ENCODE data around the gene ROBO1.

DNA sequence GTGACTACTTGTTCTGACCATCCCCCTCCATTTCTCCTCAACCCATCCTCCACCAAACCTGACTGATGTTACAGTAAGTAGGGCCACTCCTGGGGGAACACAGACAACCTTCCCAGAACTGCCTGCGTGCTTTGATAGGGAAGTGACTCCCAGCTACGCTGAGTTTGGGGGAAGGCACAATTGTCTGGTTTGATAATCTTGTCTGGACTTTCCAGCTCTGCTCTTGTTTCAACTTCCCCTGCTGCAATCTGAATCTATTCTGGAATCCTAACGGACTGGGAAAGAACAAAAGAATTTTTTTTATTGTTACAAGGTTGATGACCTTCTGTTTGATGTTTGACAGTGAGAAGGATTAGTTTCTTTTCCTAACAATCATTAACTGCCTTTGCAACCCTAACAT is 895.6 kb downstream of the ROBO1 start:
- TF ChIP-seq FOXM1 (IDR thresholded peaks at IDR 0.05; ENCODE audit: borderline replicate concordance) (no peak), LEF1 (IDR thresholded peaks at IDR 0.05; ENCODE audit: borderline replicate concordance) (no peak), CTBP1 (IDR thresholded peaks at IDR 0.05; ENCODE audit: borderline replicate concordance) (no peak), ELF4 (IDR thresholded peaks at IDR 0.05) (no peak), SP1 (IDR thresholded peaks at IDR 0.05) (no peak), NFRKB (IDR thresholded peaks at IDR 0.05) (no peak)
